ENCODE measurements around the gene ZNF766.
"Not testable (repeated sequence)": the region's sequence is repeated elsewhere in the genome, so short reads cannot be mapped to it uniquely, and the experiment has no call there.

DNA sequence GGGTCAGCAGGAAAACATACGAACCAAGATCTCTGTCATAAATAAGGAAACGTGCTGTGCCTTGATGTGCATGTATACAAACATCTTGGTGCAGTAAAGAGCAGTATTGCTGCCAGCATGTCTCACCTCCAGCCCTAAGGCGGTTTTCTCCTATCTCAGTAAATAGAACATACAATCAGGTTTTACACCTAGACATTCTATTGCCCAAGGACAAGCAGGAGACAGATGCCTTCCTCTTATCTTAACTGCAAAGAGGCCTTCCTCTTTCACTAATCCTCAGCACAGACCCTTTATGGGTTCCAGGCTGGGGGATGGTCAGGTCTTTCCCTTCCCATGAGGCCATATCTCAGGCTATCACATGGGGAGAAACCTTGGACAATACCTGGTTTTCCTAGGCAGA is 69.6 kb downstream of the ZNF766 start:
- TF ChIP-seq, protein P1, sequence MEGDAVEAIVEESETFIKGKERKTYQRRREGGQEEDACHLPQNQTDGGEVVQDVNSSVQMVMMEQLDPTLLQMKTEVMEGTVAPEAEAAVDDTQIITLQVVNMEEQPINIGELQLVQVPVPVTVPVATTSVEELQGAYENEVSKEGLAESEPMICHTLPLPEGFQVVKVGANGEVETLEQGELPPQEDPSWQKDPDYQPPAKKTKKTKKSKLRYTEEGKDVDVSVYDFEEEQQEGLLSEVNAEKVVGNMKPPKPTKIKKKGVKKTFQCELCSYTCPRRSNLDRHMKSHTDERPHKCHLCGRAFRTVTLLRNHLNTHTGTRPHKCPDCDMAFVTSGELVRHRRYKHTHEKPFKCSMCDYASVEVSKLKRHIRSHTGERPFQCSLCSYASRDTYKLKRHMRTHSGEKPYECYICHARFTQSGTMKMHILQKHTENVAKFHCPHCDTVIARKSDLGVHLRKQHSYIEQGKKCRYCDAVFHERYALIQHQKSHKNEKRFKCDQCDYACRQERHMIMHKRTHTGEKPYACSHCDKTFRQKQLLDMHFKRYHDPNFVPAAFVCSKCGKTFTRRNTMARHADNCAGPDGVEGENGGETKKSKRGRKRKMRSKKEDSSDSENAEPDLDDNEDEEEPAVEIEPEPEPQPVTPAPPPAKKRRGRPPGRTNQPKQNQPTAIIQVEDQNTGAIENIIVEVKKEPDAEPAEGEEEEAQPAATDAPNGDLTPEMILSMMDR (IDR thresholded peaks at IDR 0.05): not testable (repeated sequence)
- not testable (repeated sequence) for TF ChIP-seq POLR2A (IDR thresholded peaks at IDR 0.05)

Measured in testis (tissue), 2 donors.